BE2C (cell line): ENCODE results near the gene DRAM1.

Source experiments
- DNase-seq: peaks from one replicate; pipeline ENCODE4 v3.0.0-alpha.2; 2020
- H3K27me3 ChIP-seq: fragments of 250-450 bp; sonication (Bioruptor Pico); 2 replicates; pipeline ENCODE4 v1.5.1; 2020; ENCODE audit warnings: mild to moderate bottlenecking
- H3K36me3 ChIP-seq: fragments of 250-450 bp; sonication (Bioruptor Pico); 2 replicates; pipeline ENCODE4 v1.5.1; 2020; ENCODE audit warnings: mild to moderate bottlenecking
- H3K4me1 ChIP-seq: fragments of 250-450 bp; sonication (Bioruptor Pico); 2 replicates; pipeline ENCODE4 v1.5.1; 2020
- H3K4me3 ChIP-seq: 2 replicates; pipeline ENCODE4 v1.5.1; 2011; ENCODE audit warnings: low read depth, low read length
- H3K9me3 ChIP-seq: fragments of 250-450 bp; sonication (Bioruptor Pico); 2 replicates; pipeline ENCODE4 v1.5.1; 2020
- CTCF ChIP-seq: IDR thresholded peaks from 2 replicates; pipeline ENCODE4 v1.5.1; 2012; ENCODE audit warnings: mild to moderate bottlenecking, low read depth, low read length

The DRAM1 gene

GRCh38 chr12:101925361-101925760, 48.0 kb downstream of the DRAM1 start:
- peak overlapping the region; percentile 51 for H3K4me3 ChIP-seq
- no peaks in the 10 kb centered on the region for H3K27me3 ChIP-seq
- no peak for TF ChIP-seq CTCF
- no peaks in the 10 kb centered on the region for H3K4me1 ChIP-seq
- peaks cover 4% of the 10 kb centered on the region; the same call in 1 of the 2 replicates for H3K9me3 ChIP-seq
- no peak for DNase-seq
- H3K36me3 ChIP-seq: no peaks in the 10 kb centered on the region

GRCh38 chr12:101925935-101926334, 48.6 kb downstream of the DRAM1 start:
- no peak for TF ChIP-seq CTCF
- Histone ChIP-seq H3K9me3 (peaks cover 4% of the 10 kb centered on the region; the same call in 1 of the 2 replicates), H3K36me3 (no peaks in the 10 kb centered on the region), H3K4me1 (no peaks in the 10 kb centered on the region), H3K27me3 (no peaks in the 10 kb centered on the region), H3K4me3 (no peak overlapping the region)
- DNase-seq: no peak

- Histone ChIP-seq H3K9me3 (peaks cover 4% of the 10 kb centered on the region; the same call in 1 of the 2 replicates), H3K4me3 (no peak overlapping the region), H3K4me1 (no peaks in the 10 kb centered on the region), H3K36me3 (no peaks in the 10 kb centered on the region), H3K27me3 (no peaks in the 10 kb centered on the region; the same call in 1 of the 2 replicates)
- DNase-seq: no peak
- TF ChIP-seq CTCF: no peak
These were observed 49.7 kb downstream of the DRAM1 start for GRCh38 chr12:101927036-101927435.

GRCh38 chr12:101927999-101928398, 50.6 kb downstream of the DRAM1 start:
- Histone ChIP-seq H3K4me3 (no peak overlapping the region), H3K27me3 (no peaks in the 10 kb centered on the region; the same call in 1 of the 2 replicates), H3K36me3 (no peaks in the 10 kb centered on the region), H3K9me3 (peaks cover 4% of the 10 kb centered on the region; the same call in 1 of the 2 replicates), H3K4me1 (no peaks in the 10 kb centered on the region)
- TF ChIP-seq CTCF: no peak
- DNase-seq: no peak

- TF ChIP-seq CTCF: no peak
- no peaks in the 10 kb centered on the region for H3K36me3 ChIP-seq
- no peaks in the 10 kb centered on the region; the same call in 1 of the 2 replicates for H3K27me3 ChIP-seq
- DNase-seq: no peak
- no peaks in the 10 kb centered on the region for H3K4me1 ChIP-seq
- peaks cover 4% of the 10 kb centered on the region; the same call in 1 of the 2 replicates for H3K9me3 ChIP-seq
- no peak overlapping the region for H3K4me3 ChIP-seq
These were observed 51.2 kb downstream of the DRAM1 start for GRCh38 chr12:101928556-101928955.

- H3K27me3 ChIP-seq: no peaks in the 10 kb centered on the region; the same call in 1 of the 2 replicates
- no peak overlapping the region for H3K4me3 ChIP-seq
- DNase-seq: no peak
- no peaks in the 10 kb centered on the region for H3K36me3 ChIP-seq
- H3K4me1 ChIP-seq: no peaks in the 10 kb centered on the region
- no peak for TF ChIP-seq CTCF
- peaks cover 1% of the 10 kb centered on the region; the same call in 1 of the 2 replicates for H3K9me3 ChIP-seq
These were observed 52.1 kb downstream of the DRAM1 start for GRCh38 chr12:101929365-101930041.
